ENCODE results near the gene ANO4.

The ANO4 gene

DNA sequence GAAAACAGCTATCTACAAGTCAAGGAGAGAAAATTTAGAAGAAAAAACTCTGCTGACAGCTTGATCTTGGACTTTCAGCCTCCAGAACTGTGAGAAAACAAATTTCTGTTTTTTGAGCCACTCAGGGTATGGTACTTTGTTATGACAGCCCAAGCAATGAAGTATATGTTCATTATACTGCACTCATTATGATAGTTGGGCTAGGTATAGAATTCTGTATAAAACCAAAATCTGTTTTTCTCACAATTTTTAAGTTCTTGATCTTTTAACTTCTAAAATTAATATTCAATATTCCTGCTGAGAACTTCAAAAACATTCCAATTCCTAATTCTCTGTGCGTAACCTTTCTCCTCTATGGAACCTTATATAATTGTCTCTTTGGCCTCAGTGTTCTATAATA lies 214.7 kb downstream of the ANO4 start:
- peaks cover 7% of the 10 kb centered on the region; the same call in 1 of the 2 replicates for H3K9me3 ChIP-seq
- no peak overlapping the region for H3K4me3 ChIP-seq
- in situ Hi-C loops (cut with MboI; ENCODE audit: low sequenced_read_pairs): no loop called here
- DNase-seq (ENCODE audit: low spot score in 2 of 2): no peak
- no peaks in the 10 kb centered on the region for H3K27me3 ChIP-seq (ENCODE audit: low read depth)
- no peaks in the 10 kb centered on the region for H3K36me3 ChIP-seq (replicated peaks)
- no peaks in the 10 kb centered on the region for H3K4me1 ChIP-seq

DNA sequence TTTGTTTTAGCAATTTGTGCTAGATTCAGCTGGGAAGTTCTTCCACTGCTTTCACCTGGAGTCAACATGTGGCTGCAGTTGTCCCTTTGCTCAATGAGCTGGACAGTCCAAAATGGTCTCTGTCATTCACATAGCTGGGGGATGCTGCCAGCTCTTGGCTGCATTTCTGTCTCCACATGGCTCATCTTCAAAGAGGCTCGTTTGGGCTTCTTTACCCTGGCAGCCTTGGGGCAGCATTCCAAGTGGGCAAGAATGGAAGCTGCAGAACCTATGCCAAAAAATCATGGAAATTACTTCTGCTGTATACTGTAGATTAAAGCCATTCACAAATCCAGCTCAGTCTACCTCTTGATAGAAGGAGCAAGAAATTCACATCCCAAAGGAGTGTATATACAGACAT lies 216.3 kb downstream of the ANO4 start:
- DNase-seq (ENCODE audit: low spot score in 2 of 2): no peak
- Histone ChIP-seq H3K36me3 (replicated peaks) (no peaks in the 10 kb centered on the region), H3K9me3 (peaks cover 7% of the 10 kb centered on the region; the same call in 1 of the 2 replicates), H3K4me3 (no peak overlapping the region), H3K27me3 (ENCODE audit: low read depth) (no peaks in the 10 kb centered on the region), H3K4me1 (no peaks in the 10 kb centered on the region)
- in situ Hi-C loops (cut with MboI; ENCODE audit: low sequenced_read_pairs): no loop called here

DNA sequence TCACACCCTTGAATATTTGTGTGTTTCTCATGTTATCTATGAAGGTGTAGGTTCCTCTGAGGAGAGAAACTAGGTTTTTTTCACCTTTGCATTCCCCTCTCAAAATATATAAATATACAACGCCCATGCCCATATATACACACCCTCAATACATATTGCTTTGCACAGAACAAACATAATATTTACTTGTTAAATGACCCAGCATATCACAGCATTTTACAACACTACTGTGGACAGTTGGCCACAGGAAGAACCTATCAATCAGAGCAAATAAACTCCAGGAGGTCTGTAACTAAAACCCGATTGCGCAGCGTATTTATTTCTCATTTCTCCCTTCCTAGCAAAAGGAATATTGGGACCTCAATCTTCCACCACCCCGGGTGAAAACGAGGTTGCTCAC lies 219.4 kb downstream of the ANO4 start:
- Histone ChIP-seq H3K4me1 (no peaks in the 10 kb centered on the region), H3K36me3 (replicated peaks) (no peaks in the 10 kb centered on the region), H3K9me3 (peaks cover 6% of the 10 kb centered on the region; the same call in 1 of the 2 replicates), H3K27me3 (ENCODE audit: low read depth) (no peaks in the 10 kb centered on the region), H3K4me3 (no peak overlapping the region)
- no peak for DNase-seq (ENCODE audit: low spot score in 2 of 2)
- in situ Hi-C loops (cut with MboI; ENCODE audit: low sequenced_read_pairs): no loop called here

DNA sequence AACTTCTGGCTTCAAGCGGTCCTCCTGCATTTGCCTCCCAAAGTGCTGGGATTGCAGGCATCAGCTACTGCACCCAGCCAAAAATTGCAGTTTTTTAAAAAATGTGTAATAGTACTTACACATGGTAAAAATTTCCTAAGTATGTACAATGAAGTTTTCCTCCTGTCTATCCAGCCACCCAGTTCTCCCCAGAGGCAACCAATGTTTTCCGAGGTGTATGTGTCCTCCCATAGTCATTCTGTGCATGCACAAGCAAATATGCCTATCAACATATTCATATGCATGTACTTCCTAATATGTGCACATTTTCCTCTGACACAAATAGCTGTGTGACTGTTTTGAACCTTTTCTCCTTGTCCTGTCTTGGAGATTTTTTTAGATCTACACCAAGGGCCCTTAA lies 220.5 kb downstream of the ANO4 start:
- DNase-seq (ENCODE audit: low spot score in 2 of 2): no peak
- in situ Hi-C loops (cut with MboI; ENCODE audit: low sequenced_read_pairs): no loop called here
- H3K27me3 ChIP-seq (ENCODE audit: low read depth): no peaks in the 10 kb centered on the region
- H3K36me3 ChIP-seq (replicated peaks): no peaks in the 10 kb centered on the region
- no peak overlapping the region for H3K4me3 ChIP-seq
- no peaks in the 10 kb centered on the region for H3K9me3 ChIP-seq
- H3K4me1 ChIP-seq: no peaks in the 10 kb centered on the region

DNA sequence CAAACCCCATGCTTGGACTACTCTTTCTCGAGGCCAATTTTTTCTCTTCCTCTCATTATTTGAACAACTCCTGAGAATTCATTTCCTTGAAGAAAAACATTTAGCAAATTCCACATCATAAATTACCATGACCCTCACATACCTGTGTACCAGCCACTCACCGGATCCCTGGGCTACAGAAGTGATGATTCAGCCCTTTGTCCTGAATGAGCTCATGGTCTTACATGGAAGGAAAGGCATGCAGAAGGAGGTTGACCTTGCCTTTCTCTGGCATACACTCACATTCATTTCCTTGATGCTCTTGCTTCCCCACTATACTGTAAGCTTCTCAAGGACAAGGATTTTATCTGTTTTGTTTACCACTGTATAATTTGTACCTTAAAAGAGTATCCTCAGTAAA lies 224.0 kb downstream of the ANO4 start:
- Histone ChIP-seq H3K27me3 (ENCODE audit: low read depth) (no peaks in the 10 kb centered on the region), H3K36me3 (replicated peaks) (no peaks in the 10 kb centered on the region), H3K4me1 (no peaks in the 10 kb centered on the region), H3K9me3 (no peaks in the 10 kb centered on the region), H3K4me3 (no peak overlapping the region)
- in situ Hi-C loops (cut with MboI; ENCODE audit: low sequenced_read_pairs): no loop called here
- no peak for DNase-seq (ENCODE audit: low spot score in 2 of 2)

- Histone ChIP-seq H3K9me3 (no peaks in the 10 kb centered on the region), H3K36me3 (replicated peaks) (no peaks in the 10 kb centered on the region), H3K27me3 (ENCODE audit: low read depth) (no peaks in the 10 kb centered on the region), H3K4me1 (no peaks in the 10 kb centered on the region), H3K4me3 (no peak overlapping the region)
- no peak for DNase-seq (ENCODE audit: low spot score in 2 of 2)
- in situ Hi-C loops (cut with MboI; ENCODE audit: low sequenced_read_pairs): no loop called here
Observed at GRCh38 chr12:101019201-101019600, 224.6 kb downstream of the ANO4 start.

DNA sequence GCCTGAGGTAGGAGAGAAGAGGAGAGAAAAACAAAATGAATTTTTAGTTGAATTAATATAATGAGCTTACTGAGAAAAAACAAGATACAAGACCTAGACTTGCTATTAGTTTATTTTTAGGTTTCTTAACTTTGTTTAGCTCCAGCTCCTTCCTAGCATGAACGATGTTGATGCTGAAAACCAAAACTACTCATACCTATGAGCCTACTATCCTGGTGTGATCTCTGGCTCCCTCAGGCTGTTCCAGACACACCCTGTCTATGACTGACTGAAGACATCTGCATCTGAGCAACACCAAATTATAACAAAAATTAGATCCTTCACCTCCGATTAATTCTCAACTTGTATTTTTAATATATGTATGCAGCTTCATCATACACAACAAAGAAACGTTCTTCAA lies 225.1 kb downstream of the ANO4 start:
- H3K4me1 ChIP-seq: no peaks in the 10 kb centered on the region
- in situ Hi-C loops (cut with MboI; ENCODE audit: low sequenced_read_pairs): no loop called here
- no peak for DNase-seq (ENCODE audit: low spot score in 2 of 2)

GRCh38 chr12:101021442-101021841 lies 226.9 kb downstream of the ANO4 start:
- DNase-seq (ENCODE audit: low spot score in 2 of 2): no peak
- Histone ChIP-seq H3K27me3 (ENCODE audit: low read depth) (no peaks in the 10 kb centered on the region), H3K4me3 (no peak overlapping the region), H3K36me3 (replicated peaks) (no peaks in the 10 kb centered on the region), H3K9me3 (no peaks in the 10 kb centered on the region), H3K4me1 (no peaks in the 10 kb centered on the region)
- in situ Hi-C loops (cut with MboI; ENCODE audit: low sequenced_read_pairs): no loop called here

More for the DNA sequence above, 225.1 kb downstream of the ANO4 start:
- H3K9me3 ChIP-seq: no peaks in the 10 kb centered on the region
- no peak overlapping the region for H3K4me3 ChIP-seq
- H3K27me3 ChIP-seq (ENCODE audit: low read depth): no peaks in the 10 kb centered on the region
- no peaks in the 10 kb centered on the region for H3K36me3 ChIP-seq (replicated peaks)

- DNase-seq (ENCODE audit: low spot score in 2 of 2): no peak
- in situ Hi-C loops (cut with MboI; ENCODE audit: low sequenced_read_pairs): no loop called here
- Histone ChIP-seq H3K27me3 (ENCODE audit: low read depth) (no peaks in the 10 kb centered on the region), H3K9me3 (no peaks in the 10 kb centered on the region), H3K4me3 (no peak overlapping the region), H3K36me3 (replicated peaks) (no peaks in the 10 kb centered on the region), H3K4me1 (no peaks in the 10 kb centered on the region)
Observed at GRCh38 chr12:101021911-101022388, 227.4 kb downstream of the ANO4 start.

DNA sequence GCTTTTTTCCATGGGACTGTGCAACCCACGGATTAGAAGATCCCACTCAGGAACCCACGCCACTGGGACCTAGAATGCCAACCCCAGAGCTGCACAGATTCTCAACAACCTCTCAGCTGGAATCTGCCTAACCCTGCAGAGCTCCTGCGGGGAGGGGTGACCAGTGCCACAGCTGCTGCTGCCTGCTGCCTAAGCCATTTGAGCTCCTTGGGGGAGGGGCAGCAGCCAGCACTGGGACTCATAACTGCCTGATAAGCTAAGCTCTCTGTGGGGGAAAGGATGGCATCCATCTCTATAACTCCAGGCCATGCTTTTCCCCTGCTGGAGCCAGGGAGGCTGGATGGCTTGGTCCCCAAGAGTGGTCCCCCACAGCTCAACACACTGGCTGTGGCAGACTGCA lies 232.6 kb downstream of the ANO4 start:
- in situ Hi-C loops (cut with MboI; ENCODE audit: low sequenced_read_pairs): no loop called here
- Histone ChIP-seq H3K27me3 (ENCODE audit: low read depth) (no peaks in the 10 kb centered on the region), H3K9me3 (peaks cover 5% of the 10 kb centered on the region; the same call in 1 of the 2 replicates), H3K4me3 (no peak overlapping the region), H3K4me1 (no peaks in the 10 kb centered on the region), H3K36me3 (replicated peaks) (no peaks in the 10 kb centered on the region)
- DNase-seq (ENCODE audit: low spot score in 2 of 2): no peak

DNA sequence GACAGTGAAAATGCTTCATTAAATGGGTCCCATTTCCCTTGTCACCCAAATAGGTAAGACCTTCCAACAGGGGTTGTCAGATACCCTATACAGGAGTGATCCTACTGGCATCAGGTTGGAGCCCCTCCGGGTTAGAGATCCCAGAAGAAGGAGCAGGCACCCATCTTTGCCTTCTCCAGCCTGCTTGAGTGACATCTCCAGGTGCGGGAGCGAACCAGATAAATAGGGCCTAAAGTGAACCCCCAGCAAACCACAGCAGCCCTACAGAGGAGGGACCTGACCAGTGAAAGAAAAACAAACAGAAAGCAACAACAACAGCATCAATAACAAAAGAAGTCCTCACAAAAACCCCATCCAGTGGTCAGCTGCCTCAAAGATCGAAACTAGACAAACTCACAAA lies 233.2 kb downstream of the ANO4 start:
- in situ Hi-C loops (cut with MboI; ENCODE audit: low sequenced_read_pairs): no loop called here

GRCh38 chr12:101038289-101038871 lies 243.8 kb downstream of the ANO4 start:
- no peak for DNase-seq (ENCODE audit: low spot score in 2 of 2)

More for the DNA sequence above, 233.2 kb downstream of the ANO4 start:
- peaks cover 5% of the 10 kb centered on the region; the same call in 1 of the 2 replicates for H3K9me3 ChIP-seq
- H3K36me3 ChIP-seq (replicated peaks): no peaks in the 10 kb centered on the region
- H3K27me3 ChIP-seq (ENCODE audit: low read depth): no peaks in the 10 kb centered on the region
- no peaks in the 10 kb centered on the region for H3K4me1 ChIP-seq
- DNase-seq (ENCODE audit: low spot score in 2 of 2): no peak
- H3K4me3 ChIP-seq: no peak overlapping the region

DNA sequence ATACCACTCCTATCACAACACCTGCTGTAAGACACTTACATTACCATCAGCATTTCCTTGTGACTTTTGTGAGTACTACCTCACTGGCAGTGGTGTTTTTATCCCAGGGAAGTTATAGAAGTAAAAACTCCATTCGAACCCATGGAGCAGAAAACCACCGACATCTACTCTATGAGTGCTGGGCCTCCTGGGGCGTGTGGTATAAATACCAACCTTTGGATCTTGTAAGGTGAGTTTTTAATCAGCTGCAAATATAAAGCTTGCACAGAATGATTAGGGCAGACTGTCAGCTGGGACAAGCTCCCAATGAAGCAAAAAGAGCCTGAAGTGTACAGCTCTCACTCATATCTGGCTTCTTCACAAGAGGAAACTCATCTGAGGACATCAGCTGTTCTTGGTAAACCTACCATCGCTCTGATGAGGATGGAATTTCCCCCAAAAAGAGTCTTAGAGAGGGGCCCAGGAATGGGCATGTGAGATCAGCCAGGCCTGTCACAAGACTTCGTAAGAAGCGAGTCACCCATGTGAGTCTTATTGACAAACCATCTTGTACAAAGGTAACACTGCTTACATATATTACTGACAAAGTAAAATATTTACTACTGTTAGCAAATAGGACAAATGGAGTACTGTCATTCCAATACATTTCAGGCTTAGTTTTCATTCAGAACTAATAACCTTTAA lies 245.4 kb downstream of the ANO4 start:
- no peak for DNase-seq (ENCODE audit: low spot score in 2 of 2)
- no peak overlapping the region for H3K4me3 ChIP-seq
- no peaks in the 10 kb centered on the region for H3K27me3 ChIP-seq (ENCODE audit: low read depth)
- H3K9me3 ChIP-seq: no peaks in the 10 kb centered on the region
- H3K4me1 ChIP-seq: no peaks in the 10 kb centered on the region; the same call in 1 of the 2 replicates
- in situ Hi-C loops (cut with MboI; ENCODE audit: low sequenced_read_pairs): no loop called here
- no peaks in the 10 kb centered on the region for H3K36me3 ChIP-seq (replicated peaks)

More at GRCh38 chr12:101038289-101038871, 243.8 kb downstream of the ANO4 start:
- Histone ChIP-seq H3K4me3 (no peak overlapping the region), H3K27me3 (ENCODE audit: low read depth) (no peaks in the 10 kb centered on the region), H3K36me3 (replicated peaks) (no peaks in the 10 kb centered on the region), H3K4me1 (no peaks in the 10 kb centered on the region; the same call in 1 of the 2 replicates), H3K9me3 (no peaks in the 10 kb centered on the region)
- in situ Hi-C loops (cut with MboI; ENCODE audit: low sequenced_read_pairs): no loop called here

DNA sequence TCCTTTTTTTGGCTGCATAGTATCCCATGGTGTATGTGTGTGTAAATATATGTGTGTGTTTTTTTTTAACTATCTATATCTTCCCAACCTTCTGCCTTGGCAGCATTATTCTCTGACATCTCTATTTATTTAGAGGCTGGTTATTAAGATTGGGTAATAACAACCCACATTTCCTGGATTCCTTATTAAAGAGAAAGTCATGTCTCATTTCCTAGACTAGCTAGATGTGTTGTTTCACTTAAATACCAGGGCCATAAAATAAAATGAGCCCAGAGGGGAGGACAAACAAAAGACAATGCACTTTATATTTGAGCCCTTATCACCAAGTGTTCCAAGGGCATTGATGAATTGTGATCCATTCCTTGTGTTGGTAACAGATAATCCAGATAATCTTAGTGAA lies 246.4 kb downstream of the ANO4 start:
- DNase-seq (ENCODE audit: low spot score in 2 of 2): peak in 1 of 2 experiments; percentile 5
- no peak overlapping the region for H3K4me3 ChIP-seq
- H3K27me3 ChIP-seq (ENCODE audit: low read depth): no peaks in the 10 kb centered on the region
- no peaks in the 10 kb centered on the region; the same call in 1 of the 2 replicates for H3K4me1 ChIP-seq
- no peaks in the 10 kb centered on the region for H3K36me3 ChIP-seq (replicated peaks)
- no peaks in the 10 kb centered on the region for H3K9me3 ChIP-seq
- in situ Hi-C loops (cut with MboI; ENCODE audit: low sequenced_read_pairs): no loop called here

All from HAP-1 (cell line).